Dermis blood vessel endothelial cell (primary cell): Measurements from ENCODE around the gene ARMC5. TPM values are rescaled to one million over a fixed set of nuclear protein-coding genes. Genes with fewer than 3 reads are reported as not detected.

Experiments
- DNase-seq: peaks from one replicate; pipeline ENCODE4 v3.0.0; 2010
- total RNA-seq: library from RNA; depleted of rRNA; stranded (reverse); fragments of >200 nt; gene quantifications from 2 replicates; pipeline ENCODE4 v1.2.3, GENCODE V29; 2014

The ARMC5 gene
- total RNA-seq, 1 donor from 2014 or later, result 29.8 TPM

- DNase-seq, result no peak
Measured at GRCh38 chr16:31461921-31462804, 2.9 kb downstream of the ARMC5 start.

- DNase-seq, result no peak
Measured at GRCh38 chr16:31464348-31464769, 5.1 kb downstream of the ARMC5 start.

GRCh38 chr16:31464781-31465260 lies 5.5 kb downstream of the ARMC5 start:
- DNase-seq, result no peak

- DNase-seq, result no peak
Measured at GRCh38 chr16:31465788-31466370, 6.6 kb downstream of the ARMC5 start.

- no peak for DNase-seq
Measured at GRCh38 chr16:31466381-31466841, 7.1 kb downstream of the ARMC5 start.

GRCh38 chr16:31467151-31467773 lies 8.0 kb downstream of the ARMC5 start:
- DNase-seq, result no peak

GRCh38 chr16:31467858-31468257 lies 8.6 kb downstream of the ARMC5 start:
- no peak for DNase-seq

GRCh38 chr16:31470615-31471014 lies 11.3 kb downstream of the ARMC5 start:
- DNase-seq, result no peak

- peak; percentile 22 for DNase-seq
Measured at GRCh38 chr16:31471241-31471874, 12.1 kb downstream of the ARMC5 start.

GRCh38 chr16:31471875-31472708 lies 12.8 kb downstream of the ARMC5 start, which contains the start of gene TGFB1I1:
TGFB1I1 (plus strand) TSS chr16:31472152; CDS start chr16:31472189, 37 bp downstream.
- peak; percentile 76 for DNase-seq

GRCh38 chr16:31472709-31473203 lies 13.5 kb downstream of the ARMC5 start:
- DNase-seq, result peak; percentile 95

GRCh38 chr16:31473264-31473984 lies 14.1 kb downstream of the ARMC5 start:
- no peak for DNase-seq

GRCh38 chr16:31474173-31474714 lies 14.9 kb downstream of the ARMC5 start:
- DNase-seq, result no peak

GRCh38 chr16:31474773-31475738 lies 15.8 kb downstream of the ARMC5 start:
- no peak for DNase-seq

- no peak for DNase-seq
Measured at GRCh38 chr16:31475946-31476302, 16.6 kb downstream of the ARMC5 start.

- DNase-seq, result no peak
Measured at GRCh38 chr16:31476303-31477219, 17.3 kb downstream of the ARMC5 start.

GRCh38 chr16:31477220-31478216 lies 18.2 kb downstream of the ARMC5 start:
- no peak for DNase-seq
